CD4-positive, alpha-beta T cell treated with Interleukin-2 at 100 ng/mL for 4 hours (primary cell): ENCODE measurements around the gene ZNF799.
"Not testable (repeated sequence)": the region's sequence is repeated elsewhere in the genome, so short reads cannot be mapped to it uniquely, and the experiment has no call there.

Source experiments
- DNase-seq: peaks from one replicate; pipeline ENCODE4 v3.0.0-alpha.2; 2020; ENCODE audit warnings: low spot score

Gene ZNF799

GRCh38 chr19:12400633-12401502, at the start of gene ZNF799:
ZNF799 (minus strand) TSS chr19:12401271; CDS start chr19:12401070, 201 bp downstream.
- DNase-seq, result peak; percentile 82

DNA sequence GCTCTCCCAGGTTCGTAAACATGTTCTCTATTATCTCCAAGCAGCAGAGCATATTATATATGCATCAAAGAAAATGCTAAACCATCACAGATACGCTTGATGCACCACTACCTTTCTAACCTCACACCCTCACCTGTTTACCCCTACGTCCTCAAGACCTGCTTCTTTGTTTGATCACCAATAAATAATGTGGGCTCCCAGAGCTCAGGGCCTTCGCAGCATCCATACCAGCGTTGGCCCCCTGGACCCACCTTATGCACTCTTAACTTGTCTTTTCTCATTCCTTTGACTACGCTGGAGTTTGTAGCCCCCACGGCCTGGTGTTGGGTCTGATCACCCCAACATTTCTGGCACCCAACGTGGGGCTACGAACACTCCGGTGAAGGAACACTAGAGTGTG, 49.8 kb upstream of the ZNF799 start:
- DNase-seq, result no peak

DNA sequence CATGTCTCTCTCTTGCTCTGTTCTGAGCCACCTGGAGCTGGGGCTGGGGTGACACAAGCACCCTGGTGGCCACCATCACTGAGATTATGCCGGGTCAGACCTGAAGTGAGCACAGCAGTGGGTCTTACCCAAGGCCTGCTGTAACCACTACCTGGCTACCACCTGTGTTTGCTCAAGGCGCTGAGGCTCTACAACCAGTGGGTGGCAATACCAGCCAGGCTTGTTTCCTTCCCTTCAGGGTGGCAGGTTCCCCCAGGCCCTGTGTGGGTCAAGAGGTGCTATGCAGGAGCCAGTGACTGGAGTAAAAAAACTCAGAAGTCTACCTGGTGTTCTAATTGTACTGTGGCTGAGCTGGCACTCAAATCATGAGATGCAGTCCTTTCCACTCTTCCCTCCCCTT, 47.7 kb upstream of the ZNF799 start:
- no peak for DNase-seq

GRCh38 chr19:12440541-12441316, 39.7 kb upstream of the ZNF799 start, which contains the start of gene ZNF443:
ZNF443 (minus strand) TSS chr19:12441021; CDS start chr19:12440914, 107 bp downstream.
- peak; percentile 99 for DNase-seq

DNA sequence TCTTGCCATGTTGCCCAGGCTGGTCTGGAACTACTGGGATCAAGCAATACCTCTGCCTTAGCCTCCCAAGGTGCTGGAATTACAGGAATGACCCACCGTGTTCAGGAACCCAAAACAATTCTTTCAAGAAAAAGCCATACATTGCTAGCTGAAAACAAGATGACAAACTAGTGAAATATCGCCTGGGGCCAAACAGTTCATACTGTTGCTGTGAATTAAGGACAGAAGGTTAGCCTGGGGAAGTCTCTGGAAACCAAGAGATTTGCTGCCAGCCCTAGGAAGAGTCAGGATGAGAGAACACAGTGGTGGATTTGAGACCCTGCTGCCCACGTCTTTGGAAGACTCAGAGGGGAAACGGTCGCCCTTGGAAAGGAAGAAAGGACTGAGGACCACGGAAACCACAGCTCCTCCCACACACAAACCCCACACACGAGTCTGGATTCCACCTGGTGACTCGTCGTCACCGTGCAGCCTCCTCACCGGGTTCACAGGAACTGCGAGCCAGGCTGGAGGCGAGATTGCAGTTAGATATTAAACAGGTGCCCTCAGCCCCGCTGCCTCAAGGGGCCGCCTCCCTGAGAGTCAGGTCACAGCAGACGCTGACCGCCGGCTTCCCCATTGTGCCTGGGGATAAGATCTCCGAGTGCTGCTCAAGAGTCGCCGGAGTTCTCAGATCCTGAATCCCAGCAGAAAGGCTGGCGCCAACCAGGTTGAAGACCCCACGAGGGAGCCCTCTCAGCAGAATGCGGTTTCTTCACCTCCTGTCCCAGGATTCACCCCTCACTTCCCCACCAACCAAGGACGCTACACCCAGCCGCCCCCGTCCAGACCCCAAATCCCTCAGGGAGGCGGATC, 38.8 kb upstream of the ZNF799 start:
- peak; percentile 11 for DNase-seq

- DNase-seq, result not testable (repeated sequence)
Measured at GRCh38 chr19:12430726-12431299, 29.7 kb upstream of the ZNF799 start.

GRCh38 chr19:12425888-12426274, 24.8 kb upstream of the ZNF799 start:
- no peak for DNase-seq

- DNase-seq, result no peak
Measured at GRCh38 chr19:12425236-12425887, 24.3 kb upstream of the ZNF799 start.

DNA sequence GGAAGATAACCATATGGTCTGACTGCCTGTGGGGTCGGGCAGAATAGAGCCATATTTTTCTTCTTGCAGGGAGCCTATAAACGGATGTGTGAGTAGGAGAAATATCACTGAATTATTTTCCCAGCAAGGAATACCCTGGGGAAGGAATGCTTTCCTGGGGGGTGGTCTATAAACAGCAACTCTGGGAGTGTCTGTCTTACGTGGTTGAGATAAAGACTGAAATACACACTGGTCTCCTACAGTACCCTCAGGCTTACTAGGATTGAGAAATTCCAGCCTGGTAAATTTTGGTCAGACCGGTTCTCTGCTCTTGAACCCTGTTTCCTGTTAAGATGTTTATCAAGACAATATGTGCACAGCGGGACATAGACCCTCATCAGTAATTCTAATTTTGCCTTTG, 16.2 kb upstream of the ZNF799 start:
- not testable (repeated sequence) for DNase-seq

DNA sequence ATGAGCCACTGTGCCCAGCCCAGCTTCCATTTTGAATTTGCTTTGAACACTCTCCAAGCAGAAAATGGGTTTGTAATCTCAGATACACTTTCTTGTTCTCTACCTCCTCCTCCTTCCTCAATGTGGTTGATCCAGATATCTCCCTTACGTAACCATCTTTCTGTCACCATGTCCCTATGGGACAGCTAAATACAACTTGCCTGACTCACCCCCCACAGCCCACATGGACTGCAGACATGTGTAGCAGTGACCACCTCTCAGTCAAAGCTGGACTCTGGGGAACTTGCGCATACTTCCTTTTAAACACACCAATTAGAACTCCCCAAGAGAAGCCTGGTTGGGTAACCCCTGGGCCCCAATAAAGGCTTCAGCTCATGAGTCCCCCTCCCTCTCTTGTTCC, 10.8 kb upstream of the ZNF799 start:
- DNase-seq, result no peak

DNA sequence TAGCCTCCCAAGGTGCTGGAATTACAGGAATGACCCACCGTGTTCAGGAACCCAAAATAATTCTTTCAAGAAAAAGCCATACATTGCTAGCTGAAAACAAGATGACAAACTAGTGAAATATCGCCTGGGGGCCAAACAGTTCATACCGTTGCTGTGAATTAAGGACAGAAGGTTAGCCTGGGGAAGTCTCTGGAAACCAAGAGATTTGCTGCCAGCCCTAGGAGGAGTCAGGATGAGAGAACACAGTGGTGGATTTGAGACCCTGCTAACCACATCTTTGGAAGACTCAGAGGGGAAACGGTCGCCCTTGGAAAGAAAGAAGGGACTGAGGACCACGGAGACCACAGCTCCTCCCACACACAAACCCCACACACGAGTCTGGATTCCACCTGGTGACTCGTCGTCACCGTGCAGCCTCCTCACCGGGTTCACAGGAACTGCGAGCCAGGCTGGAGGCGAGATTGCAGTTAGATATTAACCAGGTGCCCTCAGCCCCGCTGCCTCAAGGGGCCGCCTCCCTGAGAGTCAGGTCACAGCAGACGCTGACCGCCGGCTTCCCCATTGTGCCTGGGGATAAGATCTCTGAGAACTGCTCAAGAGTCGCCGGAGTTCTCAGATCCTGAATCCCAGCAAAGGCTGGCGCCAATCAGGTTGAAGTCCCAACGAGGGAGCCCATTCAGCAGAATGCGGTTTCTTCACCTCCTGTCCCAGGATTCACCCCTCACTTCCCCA, 1.0 kb downstream of the ZNF799 start:
- peak; percentile 0 for DNase-seq

DNA sequence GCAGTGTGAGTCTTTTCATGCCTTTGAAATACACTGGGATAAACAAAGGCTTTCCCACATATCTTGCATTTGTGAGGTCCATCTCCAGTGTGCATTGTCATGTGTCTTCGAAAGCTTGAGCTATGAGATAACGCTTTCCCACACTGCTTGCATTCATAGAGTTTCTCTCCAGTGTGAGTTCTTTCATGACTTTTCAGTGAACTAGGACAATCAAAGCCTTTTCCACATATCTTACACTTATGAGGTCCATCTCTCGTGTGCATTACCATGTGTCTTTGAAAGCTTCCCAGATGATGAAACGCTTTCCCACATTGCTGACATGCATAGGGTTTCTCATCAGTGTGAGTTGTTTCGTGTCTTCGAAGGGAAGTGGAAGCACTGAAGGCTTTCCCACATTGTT, 9.9 kb downstream of the ZNF799 start:
- DNase-seq, result not testable (repeated sequence)

GRCh38 chr19:12386365-12386764, 14.7 kb downstream of the ZNF799 start:
- DNase-seq, result not testable (repeated sequence)

- DNase-seq, result no peak
Measured at GRCh38 chr19:12380444-12380737, 20.7 kb downstream of the ZNF799 start.

DNA sequence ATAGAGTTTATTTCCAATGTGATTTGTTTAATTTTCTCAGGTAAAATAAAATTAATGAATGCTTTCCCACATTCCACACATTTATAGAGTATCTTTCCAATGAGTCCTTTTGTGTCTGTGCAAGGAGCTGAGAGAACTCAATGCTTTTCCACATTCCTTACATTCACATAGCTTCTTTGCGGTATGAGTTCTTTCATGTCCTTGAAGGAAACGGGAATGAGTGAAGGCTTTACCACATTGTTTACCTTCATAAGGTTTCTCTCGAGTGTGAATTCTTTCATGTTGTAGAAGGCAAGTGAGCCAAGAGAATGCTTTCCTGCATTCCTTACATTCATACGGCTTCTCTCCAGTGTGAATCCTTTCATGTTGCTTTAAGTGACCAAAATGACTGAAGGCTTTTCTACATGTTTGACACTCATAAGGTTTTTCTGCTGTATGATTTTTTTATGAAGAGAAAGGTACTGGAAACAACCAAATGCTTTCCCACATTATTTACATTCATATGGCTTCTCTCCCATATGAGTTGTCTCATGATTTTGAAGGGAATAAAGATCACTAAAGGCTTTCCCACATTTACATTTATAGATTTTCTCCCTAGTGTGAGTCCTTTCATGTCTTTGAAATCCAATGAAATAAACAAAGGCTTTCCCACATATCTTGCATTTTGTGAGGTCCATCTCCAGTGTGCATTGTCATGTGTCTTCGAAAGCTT, 21.2 kb downstream of the ZNF799 start:
- DNase-seq, result no peak

DNA sequence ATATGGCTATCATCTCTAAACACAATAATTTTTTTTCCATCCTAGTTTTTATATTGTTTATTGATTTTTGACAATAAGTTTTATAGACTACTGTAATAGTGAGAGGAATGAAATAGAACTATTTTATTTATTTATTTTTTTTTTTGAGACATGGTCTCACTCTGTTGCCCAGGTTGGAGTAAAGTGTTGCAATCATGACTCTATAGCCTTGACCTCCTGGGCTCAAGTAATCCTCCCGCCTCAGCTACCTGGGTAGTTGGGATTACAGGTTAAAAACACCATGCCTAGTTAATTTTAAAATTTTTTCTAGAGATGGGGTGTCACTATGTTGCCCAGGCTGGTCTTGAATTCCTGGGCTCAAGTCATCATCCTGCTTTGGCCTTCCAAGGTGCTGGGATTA, 27.0 kb downstream of the ZNF799 start:
- no peak for DNase-seq

DNA sequence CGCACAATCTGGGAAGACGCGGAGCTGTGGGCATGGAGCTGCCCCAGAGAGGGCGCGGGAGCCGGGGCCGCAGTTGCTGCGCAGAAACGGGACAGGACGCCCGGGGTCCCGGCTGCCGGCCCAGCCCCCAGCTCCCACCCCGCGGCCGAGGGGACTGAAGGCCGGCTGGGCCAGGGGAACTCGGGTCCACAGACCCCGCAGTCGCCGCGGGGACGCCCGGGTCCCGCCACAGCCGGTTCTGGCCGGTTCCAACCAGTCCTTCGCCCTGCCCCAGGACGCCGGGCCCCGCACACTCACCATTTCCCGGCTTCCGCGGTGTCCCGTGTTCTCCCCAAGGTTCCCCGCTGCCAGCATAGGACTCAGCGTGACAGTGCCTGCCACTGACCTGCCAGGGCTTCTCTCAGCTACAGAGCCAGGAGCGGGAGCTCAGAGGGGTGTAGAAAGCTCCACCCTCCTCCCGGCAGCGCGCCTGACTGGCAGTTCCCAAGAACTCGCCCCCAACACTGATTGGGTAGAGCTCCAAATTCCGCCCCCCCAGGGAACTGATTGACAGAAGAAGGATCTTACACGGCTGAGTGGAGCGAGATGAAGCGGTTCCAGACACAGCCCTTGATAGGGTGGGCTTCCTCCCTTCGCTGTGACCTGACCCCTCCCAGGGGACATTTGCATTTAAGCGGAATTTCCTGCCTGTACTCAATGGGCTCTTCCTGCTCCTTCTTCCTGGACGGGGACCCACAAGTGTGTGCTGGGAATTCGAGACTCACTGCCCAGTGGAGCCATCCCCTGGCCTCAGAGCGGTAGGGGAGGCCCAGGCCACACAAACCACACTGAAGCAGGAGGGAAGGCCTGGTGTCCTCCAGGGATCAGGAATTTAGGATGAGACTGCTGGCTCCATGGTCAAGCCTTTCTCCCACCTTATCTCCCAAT, 35.6 kb downstream of the ZNF799 start, which contains the start of gene ZNF442:
ZNF442 (minus strand) TSS at position 448 of the 927 bp plus-strand sequence. CDS start 2,052 bp downstream, outside the sequence.
- peak; percentile 82 for DNase-seq

DNA sequence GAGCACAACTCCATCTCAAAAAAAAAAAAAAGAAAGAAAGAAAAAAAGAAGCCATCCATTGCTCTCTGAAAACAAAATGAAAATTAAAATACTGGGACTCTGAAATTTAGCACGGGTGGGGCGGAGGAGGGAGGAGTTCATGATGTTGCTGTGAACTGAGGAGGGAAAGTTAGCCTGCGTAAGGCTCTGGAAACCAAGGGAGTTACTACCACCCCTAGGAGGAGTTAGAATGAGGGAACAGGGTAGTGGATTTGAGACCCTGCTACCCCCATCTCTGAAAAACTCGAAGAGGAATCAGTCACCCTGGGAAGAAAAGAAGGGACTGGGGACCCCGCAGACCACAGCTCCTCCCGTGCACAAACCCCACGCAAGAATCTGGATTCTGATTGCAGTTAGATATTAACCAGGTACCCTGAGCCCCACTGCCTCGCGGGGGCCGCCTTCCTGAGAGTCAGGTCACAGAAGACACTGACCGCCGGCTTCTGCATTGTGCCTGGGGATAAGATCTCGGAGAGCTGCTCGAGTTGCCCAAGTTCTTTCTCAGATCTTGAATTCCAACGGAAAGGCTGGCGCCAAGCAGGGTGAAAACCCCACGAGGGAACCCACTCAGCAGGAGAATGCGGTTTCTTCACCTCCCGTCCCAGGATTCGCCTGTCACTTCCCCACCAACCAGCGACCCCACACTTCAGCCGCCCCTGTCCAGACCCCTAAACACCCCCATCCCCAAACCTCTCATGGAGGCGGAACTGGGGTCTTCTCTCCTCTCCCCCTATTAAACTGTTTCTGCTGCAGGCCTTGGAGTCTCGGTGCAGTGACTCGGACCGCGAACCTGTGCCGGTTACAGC, 36.5 kb downstream of the ZNF799 start:
- DNase-seq, result no peak
